AG09309 (cell line): ENCODE measurements around the gene CDC37L1.
A peak's percentile ranks its signal among the peaks of the same experiment; 100 is the strongest.

Experiments
- DNase-seq: peaks from one replicate; pipeline ENCODE4 v3.0.0-alpha.2; 2010; ENCODE audit warnings: low read depth
- H3K4me3 ChIP-seq: 2 replicates; pipeline ENCODE4 v1.5.1; 2011; ENCODE audit warnings: mild to moderate bottlenecking, low read depth, low read length, moderate library complexity; ENCODE audit not compliant: control insufficient read depth
- TF ChIP-seq, protein P1 (sequence below): IDR thresholded peaks from 2 replicates; pipeline ENCODE4 v1.5.1; 2011; ENCODE audit warnings: mild to moderate bottlenecking, low read depth, low read length, inconsistent platforms; ENCODE audit not compliant: insufficient read depth, control insufficient read depth; ENCODE audit errors: missing control alignments

CDC37L1 gene

DNA sequence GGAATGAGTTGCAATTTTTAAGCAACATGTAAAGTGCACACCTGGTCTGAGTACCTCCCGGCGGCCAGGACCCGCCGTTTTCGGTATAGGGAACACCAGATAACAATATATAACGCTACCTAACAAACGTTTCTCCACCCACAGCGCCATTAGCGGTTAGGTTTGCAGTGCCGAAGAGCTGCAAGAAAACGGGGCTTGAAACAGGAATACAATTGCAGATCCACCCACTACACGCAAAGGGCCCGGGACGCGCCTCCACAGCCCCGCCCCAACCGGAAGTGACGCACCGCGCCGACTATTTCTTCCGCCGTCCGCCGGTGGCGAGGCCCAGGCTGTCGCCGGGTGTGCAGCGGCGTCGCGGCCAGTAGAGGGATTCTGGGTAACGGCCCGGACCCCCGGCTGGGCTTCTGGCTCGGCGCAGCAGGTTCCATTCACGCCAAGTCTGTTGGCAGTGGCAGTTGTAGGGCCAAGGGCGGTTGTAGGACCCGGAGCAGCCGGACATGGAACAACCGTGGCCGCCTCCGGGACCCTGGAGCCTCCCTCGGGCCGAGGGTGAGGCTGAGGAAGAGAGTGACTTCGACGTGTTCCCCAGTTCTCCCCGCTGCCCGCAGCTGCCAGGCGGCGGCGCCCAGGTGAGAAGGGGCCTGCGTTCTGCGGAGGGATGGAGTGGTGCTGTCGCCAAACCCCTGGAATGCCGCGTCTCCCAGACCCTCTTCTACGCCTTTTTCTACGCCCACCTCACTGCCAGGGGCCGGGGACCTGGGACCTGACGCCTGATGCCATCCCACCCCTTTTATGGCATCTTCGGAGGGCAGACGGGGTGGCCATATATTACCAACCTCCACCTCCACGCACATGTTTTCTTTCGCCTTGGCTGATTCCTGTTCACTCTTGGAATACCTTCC lies at the start of gene CDC37L1:
Gene CDC37L1 (plus strand): TSS at position 302 of the 905 bp plus-strand sequence. CDS start 199 bp downstream, at position 501.
- peak within 1 kb of the TSS; percentile 93 for H3K4me3 ChIP-seq
- TF ChIP-seq, protein P1, sequence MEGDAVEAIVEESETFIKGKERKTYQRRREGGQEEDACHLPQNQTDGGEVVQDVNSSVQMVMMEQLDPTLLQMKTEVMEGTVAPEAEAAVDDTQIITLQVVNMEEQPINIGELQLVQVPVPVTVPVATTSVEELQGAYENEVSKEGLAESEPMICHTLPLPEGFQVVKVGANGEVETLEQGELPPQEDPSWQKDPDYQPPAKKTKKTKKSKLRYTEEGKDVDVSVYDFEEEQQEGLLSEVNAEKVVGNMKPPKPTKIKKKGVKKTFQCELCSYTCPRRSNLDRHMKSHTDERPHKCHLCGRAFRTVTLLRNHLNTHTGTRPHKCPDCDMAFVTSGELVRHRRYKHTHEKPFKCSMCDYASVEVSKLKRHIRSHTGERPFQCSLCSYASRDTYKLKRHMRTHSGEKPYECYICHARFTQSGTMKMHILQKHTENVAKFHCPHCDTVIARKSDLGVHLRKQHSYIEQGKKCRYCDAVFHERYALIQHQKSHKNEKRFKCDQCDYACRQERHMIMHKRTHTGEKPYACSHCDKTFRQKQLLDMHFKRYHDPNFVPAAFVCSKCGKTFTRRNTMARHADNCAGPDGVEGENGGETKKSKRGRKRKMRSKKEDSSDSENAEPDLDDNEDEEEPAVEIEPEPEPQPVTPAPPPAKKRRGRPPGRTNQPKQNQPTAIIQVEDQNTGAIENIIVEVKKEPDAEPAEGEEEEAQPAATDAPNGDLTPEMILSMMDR: peak; percentile 61

DNA sequence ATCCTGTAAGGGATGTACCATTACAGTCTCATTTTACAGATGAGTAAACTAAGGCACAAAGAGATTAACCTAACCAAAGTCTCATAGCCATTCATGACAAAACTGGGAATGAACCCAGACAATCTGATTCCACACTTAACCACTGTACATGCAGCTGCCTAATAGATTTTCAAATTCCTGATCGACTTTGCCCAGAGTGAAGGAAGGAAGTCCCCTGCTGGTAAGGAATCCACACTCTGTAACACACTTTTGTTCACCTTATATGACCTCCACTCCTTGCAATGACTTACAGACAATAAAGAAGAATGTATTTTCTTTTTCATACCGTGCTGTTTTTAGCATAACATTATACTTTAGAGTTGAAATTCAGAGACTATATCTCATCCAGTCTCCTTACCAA lies 48.5 kb upstream of the CDC37L1 start:
- H3K4me3 ChIP-seq: no peak overlapping the region
- no peak for DNase-seq
- TF ChIP-seq, protein P1: no peak

More for the DNA sequence above, at the start of gene CDC37L1:
- DNase-seq: peak; percentile 76

DNA sequence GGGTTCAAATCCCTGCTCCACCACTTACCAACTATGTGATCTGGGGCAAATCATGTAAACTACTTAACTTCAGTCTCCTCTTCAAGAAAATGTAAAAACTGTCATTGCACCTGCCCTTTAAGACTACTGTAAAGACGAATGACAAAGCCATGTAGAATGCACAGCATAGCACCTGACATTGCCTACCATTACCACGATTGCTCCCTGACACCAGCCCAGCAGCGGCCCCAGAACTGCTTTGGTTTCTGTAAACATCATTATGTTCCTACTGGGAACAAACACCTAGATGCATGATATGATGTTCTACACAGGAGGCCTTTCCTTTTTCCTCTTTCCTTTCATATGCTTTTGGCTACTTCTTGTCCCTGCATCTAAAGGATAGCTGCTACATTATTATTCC lies 40.4 kb upstream of the CDC37L1 start:
- H3K4me3 ChIP-seq: no peak overlapping the region
- DNase-seq: no peak
- TF ChIP-seq, protein P1: no peak

DNA sequence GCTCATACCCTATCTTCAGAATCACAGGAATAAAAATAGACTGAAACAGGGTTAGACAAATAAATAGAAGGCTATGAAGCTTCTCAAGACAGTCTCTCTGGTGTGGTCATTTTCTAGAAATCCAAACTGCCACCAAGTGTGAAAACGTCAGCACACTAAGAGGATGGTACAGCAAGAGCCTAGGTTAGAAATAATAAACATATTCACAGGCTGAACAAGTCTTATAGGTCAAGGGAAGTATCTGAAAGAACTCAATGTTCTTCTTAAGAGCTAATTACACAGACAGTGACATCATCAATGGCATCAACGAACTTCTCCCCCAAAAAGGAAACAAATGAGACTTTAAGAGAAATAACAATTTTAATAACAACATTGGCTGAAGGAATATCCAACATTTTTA lies 39.9 kb upstream of the CDC37L1 start:
- no peak for DNase-seq
- H3K4me3 ChIP-seq: no peak overlapping the region
- TF ChIP-seq, protein P1: no peak

DNA sequence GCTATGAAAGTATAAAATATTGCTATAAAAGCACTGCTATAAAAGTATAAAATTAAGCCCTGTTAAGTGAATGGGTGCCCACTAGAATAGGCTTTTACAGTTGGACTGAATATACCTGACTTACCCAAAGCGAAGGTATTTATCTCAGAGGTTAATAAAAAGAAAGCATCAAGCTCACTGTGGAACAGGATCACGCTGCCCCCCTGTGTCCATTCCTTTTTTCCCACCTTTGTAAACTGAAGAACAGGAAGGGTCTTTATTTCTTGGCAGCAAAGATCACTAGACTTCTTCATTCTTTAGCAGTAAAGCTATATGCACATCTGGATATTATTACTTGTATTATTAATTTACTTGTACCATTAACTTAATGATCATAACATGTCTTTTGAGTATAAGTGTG lies 39.3 kb upstream of the CDC37L1 start:
- no peak overlapping the region for H3K4me3 ChIP-seq
- DNase-seq: no peak
- TF ChIP-seq, protein P1: peak; percentile 63

DNA sequence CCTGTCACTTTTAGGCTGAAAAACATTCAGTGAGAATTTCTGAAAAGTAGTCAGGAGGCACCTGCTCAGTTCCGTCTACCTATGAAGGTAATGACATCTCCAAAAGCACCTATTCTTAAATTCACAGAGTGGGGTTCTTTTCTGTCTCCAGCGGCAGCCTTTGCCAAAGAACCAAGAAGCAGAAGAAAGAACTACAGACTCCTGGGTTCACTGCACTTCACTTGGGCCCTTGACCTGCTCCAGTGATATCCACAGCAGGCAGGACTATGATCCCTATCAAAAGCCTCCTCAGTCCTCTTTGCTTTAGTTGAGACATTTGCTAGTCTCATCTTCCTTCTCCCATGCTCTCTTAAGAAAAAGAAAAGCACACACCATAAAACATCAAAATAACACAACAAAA lies 37.0 kb upstream of the CDC37L1 start:
- TF ChIP-seq, protein P1: no peak
- no peak for DNase-seq
- H3K4me3 ChIP-seq: no peak overlapping the region
